Psoas muscle (tissue), 8 donors: Measurements from ENCODE around the gene FAM237B. TPM values are rescaled to one million over a fixed set of nuclear protein-coding genes. Genes with fewer than 3 reads are reported as not detected.

Source experiments
- ATAC-seq, 4 donors: fragments of 200-7000 bp; cut with Tn5 transposase; one replicate each; pipeline ENCODE4 v1.9.1; 2020; ENCODE audit warnings: moderate library complexity in 3 of 4, mild to moderate bottlenecking in 2 of 4
- DNase-seq, 2 donors: peaks; one replicate each; pipeline ENCODE4 v3.0.0-alpha.2; 2020
- H3K27ac ChIP-seq: fragments of 200-600 bp; one replicate; pipeline ENCODE4 v1.8.0; 2022
- H3K27me3 ChIP-seq, 3 donors: fragments of 200-600 bp in 1 of 3; one replicate each; pipeline versions ENCODE4 v1.6.1 to v1.8.0; 2013 to 2022; ENCODE audit warnings: low read length in 2 of 3, mild to moderate bottlenecking in 2 of 3, moderate library complexity in 1 of 3; ENCODE audit not compliant: insufficient read depth in 3 of 3
- H3K36me3 ChIP-seq, 2 donors: fragments of 200-600 bp in 1 of 2; one replicate each; pipeline versions ENCODE4 v1.6.1 to v1.8.0; 2013 to 2022; ENCODE audit warnings: low read depth in 1 of 2, mild to moderate bottlenecking in 1 of 2, moderate library complexity in 1 of 2; ENCODE audit not compliant: insufficient read depth in 1 of 2
- H3K4me1 ChIP-seq: fragments of 200-600 bp; one replicate; pipeline ENCODE4 v1.8.0; 2022
- H3K4me3 ChIP-seq: fragments of 200-600 bp; one replicate; pipeline ENCODE4 v1.8.0; 2022; ENCODE audit warnings: mild to moderate bottlenecking
- H3K9me3 ChIP-seq: fragments of 200-600 bp; one replicate; pipeline ENCODE4 v1.8.0; 2022
- CTCF ChIP-seq: fragments of 200-600 bp; IDR thresholded peaks from one replicate; pipeline ENCODE4 v1.8.0; 2022; ENCODE audit warnings: antibody characterized with exemption
- WGBS, 3 donors: extraction: QIAGEN DNeasy Blood & Tissue Kit; methylation state at CpG; one replicate each; pipeline versions ENCODE4 v1.1.6 to v1.1.7; 2013; 5-methylcytosine and 5-hydroxymethylcytosine counted together
- intact Hi-C, 2 donors: fragments of 100-400 bp; cut with DNase I; formaldehyde crosslinking; loops; one replicate each; pipeline versions ENCODE4 v1.11.0 to v1.14.2; 2022
- polyA plus RNA-seq, 3 donors: library from polyadenylated mRNA; stranded (reverse); fragments of 200-250 nt; gene quantifications; one replicate each; pipeline ENCODE4 v1.2.3, GENCODE V29; 2013
- total RNA-seq, 4 donors: library from RNA; stranded (reverse); fragmentation: NEBNext Ultra II Directional in 2 of 4; extraction: Animal tissue kit (Norgen Biotek cat#: 25700) in 2 of 4; gene quantifications; one replicate each; pipeline versions ENCODE4 v1.2.1 to v1.2.4, GENCODE V29; 2021 to 2023
- donor health status: healthy with polysubstance abuse.
- donor health status: DM: no; HTN: no; CAD: no; lungs with moderate emphysema.
- donor health status: Bipolar disorder and iron deficiency.
- donor health status: healthy.
- donor health status: DM: yes; HTN: yes; CAD: no.
- donor health status: DM: no; HTN: no; CAD: no.
- donor health status: DM: no; HTN: no; CAD: no.
- donor health status: DM: yes; HTN: yes; CAD: no.

FAM237B gene
- total and polyA plus RNA-seq, 7 donors, result not detected

GRCh38 chr7:90303241-90303640 lies 17.9 kb downstream of the FAM237B start:
- TF ChIP-seq CTCF, result no peak
- no peak overlapping the region for H3K4me3 ChIP-seq
- 86 to 100% (median 98%) methylated on average over 1 of the region's 1 CpG for WGBS, 3 donors
- intact Hi-C loops, result no loop called here
- DNase-seq (no peak), ATAC-seq (no peak)
- H3K27me3 ChIP-seq, result no peaks in the 10 kb centered on the region
- peaks cover 0 to 7% of the 10 kb centered on the region in 2 donors for H3K36me3 ChIP-seq
- H3K27ac ChIP-seq, result no peak overlapping the region
- H3K4me1 ChIP-seq, result no peaks in the 10 kb centered on the region
- H3K9me3 ChIP-seq, result no peaks in the 10 kb centered on the region

GRCh38 chr7:90298145-90299038 lies 22.7 kb downstream of the FAM237B start:
- ATAC-seq (peak in 3 of 4 donors; percentile 67 to 80 (median 67)), DNase-seq (no peak)
- Histone ChIP-seq H3K9me3 (no peaks in the 10 kb centered on the region), H3K27me3 (no peaks in the 10 kb centered on the region), H3K27ac (no peak overlapping the region), H3K4me3 (no peak overlapping the region), H3K4me1 (no peaks in the 10 kb centered on the region), H3K36me3 (no peaks in the 10 kb centered on the region)
- WGBS, 3 donors, result 70 to 76% (median 72%) methylated on average over 5 of the region's 5 CpGs
- intact Hi-C loops, result no loop called here
- peak; percentile 36 for TF ChIP-seq CTCF

GRCh38 chr7:90290244-90291113 lies 30.6 kb downstream of the FAM237B start:
- no peaks in the 10 kb centered on the region for H3K9me3 ChIP-seq
- H3K36me3 ChIP-seq, result peaks cover 0 to 14% of the 10 kb centered on the region in 2 donors
- DNase-seq (no peak), ATAC-seq (no peak)
- H3K4me1 ChIP-seq, result no peaks in the 10 kb centered on the region
- TF ChIP-seq CTCF, result no peak
- WGBS, 3 donors, result 93 to 95% (median 93%) methylated on average over 3 of the region's 3 CpGs
- no peaks in the 10 kb centered on the region for H3K27me3 ChIP-seq
- H3K4me3 ChIP-seq, result no peak overlapping the region
- no peak overlapping the region for H3K27ac ChIP-seq
- intact Hi-C loops, result no loop called here

- DNase-seq (no peak), ATAC-seq (no peak)
- TF ChIP-seq CTCF, result no peak
- Histone ChIP-seq H3K4me1 (no peaks in the 10 kb centered on the region), H3K27ac (no peak overlapping the region), H3K36me3 (peaks cover 0 to 14% of the 10 kb centered on the region in 2 donors), H3K4me3 (no peak overlapping the region), H3K9me3 (no peaks in the 10 kb centered on the region), H3K27me3 (no peaks in the 10 kb centered on the region)
- 90 to 92% (median 91%) methylated on average over 3 of the region's 3 CpGs for WGBS, 3 donors
- intact Hi-C loops, result no loop called here
Measured at GRCh38 chr7:90288154-90288553, 33.0 kb downstream of the FAM237B start.
